Inflammatory macrophage (primary cell): ENCODE measurements around the gene PDSS1.
"Not testable (repeated sequence)": the region's sequence is repeated elsewhere in the genome, so short reads cannot be mapped to it uniquely, and the experiment has no call there.

Experiments used
- DNase-seq, 2 donors: peaks; one replicate each; pipeline ENCODE4 v3.0.0-alpha.2; 2020 to 2022

The PDSS1 gene

GRCh38 chr10:26741368-26741767 lies 43.9 kb downstream of the PDSS1 start:
- DNase-seq = no peak

GRCh38 chr10:26743091-26743490 lies 45.6 kb downstream of the PDSS1 start:
- DNase-seq = no peak

- no peak for DNase-seq
Observed at GRCh38 chr10:26743841-26744240, 46.3 kb downstream of the PDSS1 start.

- DNase-seq = peak; percentile 25 to 35
Observed at GRCh38 chr10:26746061-26746460, 48.6 kb downstream of the PDSS1 start.

- peak; percentile 2 to 26 for DNase-seq
Observed at GRCh38 chr10:26755443-26755903, 58.0 kb downstream of the PDSS1 start.

GRCh38 chr10:26759008-26759407 lies 61.5 kb downstream of the PDSS1 start:
- DNase-seq = no peak

- no peak for DNase-seq
Observed at GRCh38 chr10:26765549-26765948, 68.0 kb downstream of the PDSS1 start.

GRCh38 chr10:26770069-26770468 lies 72.6 kb downstream of the PDSS1 start:
- no peak for DNase-seq

- DNase-seq = no peak
Observed at GRCh38 chr10:26773633-26774032, 76.1 kb downstream of the PDSS1 start.

GRCh38 chr10:26776258-26776657 lies 78.8 kb downstream of the PDSS1 start:
- no peak for DNase-seq

GRCh38 chr10:26777686-26778085 lies 80.2 kb downstream of the PDSS1 start:
- DNase-seq = no peak

GRCh38 chr10:26779176-26779860 lies 81.8 kb downstream of the PDSS1 start:
- peak; percentile 39 to 76 for DNase-seq

- DNase-seq = no peak
Observed at GRCh38 chr10:26780106-26780792, 82.7 kb downstream of the PDSS1 start.

GRCh38 chr10:26780793-26781601 lies 83.5 kb downstream of the PDSS1 start:
- peak; percentile 73 to 81 for DNase-seq

- peak; percentile 25 to 61 for DNase-seq
Observed at GRCh38 chr10:26781797-26782196, 84.3 kb downstream of the PDSS1 start.

- no peak for DNase-seq
Observed at GRCh38 chr10:26787362-26787761, 89.9 kb downstream of the PDSS1 start.

GRCh38 chr10:26789779-26790178 lies 92.3 kb downstream of the PDSS1 start:
- not testable (repeated sequence) for DNase-seq

GRCh38 chr10:26790221-26790995 lies 92.9 kb downstream of the PDSS1 start:
- DNase-seq = no peak

GRCh38 chr10:26792758-26793495 lies 95.4 kb downstream of the PDSS1 start:
- DNase-seq = no peak
